Activated T-helper 1 cell treated with anti-CD3 and anti-CD28 coated beads, Interleukin-12 subunit alpha, Interleukin-12 subunit beta, Interleukin-2, Interleukin-4 antibody, amounts not matched to agents 30 ng/mL and 10 ng/mL and 1 ng/mL, durations not matched to agents 14 hours and 24 hours and 36 hours (primary cell): ENCODE results near the gene SERPINA6. TPM values are rescaled to one million over a fixed set of nuclear protein-coding genes. Genes with fewer than 3 reads are reported as not detected.
"Not testable (repeated sequence)": the region's sequence is repeated elsewhere in the genome, so short reads cannot be mapped to it uniquely, and the experiment has no call there.

Experiments
- DNase-seq: peaks from one replicate; pipeline ENCODE4 v3.0.0; 2021; ENCODE audit warnings: low spot score
- H3K27ac Mint-ChIP-seq: one replicate; pipeline ENCODE4 v1.8.0; 2021; ENCODE audit warnings: mild to moderate bottlenecking, mixed read lengths
- H3K27me3 Mint-ChIP-seq: one replicate; pipeline ENCODE4 v1.8.0; 2022; ENCODE audit warnings: mild to moderate bottlenecking, moderate library complexity, mixed read lengths; ENCODE audit not compliant: insufficient read depth
- H3K36me3 Mint-ChIP-seq: one replicate; pipeline ENCODE4 v1.8.0; 2021; ENCODE audit warnings: low read depth, mixed read lengths
- H3K4me1 Mint-ChIP-seq: one replicate; pipeline ENCODE4 v1.8.0; 2021; ENCODE audit warnings: low read depth, mixed read lengths
- H3K4me3 Mint-ChIP-seq: one replicate; pipeline ENCODE4 v1.8.0; 2021; ENCODE audit warnings: mild to moderate bottlenecking, moderate library complexity, mixed read lengths
- H3K9me3 Mint-ChIP-seq: one replicate; pipeline ENCODE4 v1.8.0; 2021; ENCODE audit warnings: mixed read lengths
- intact Hi-C: fragments of 100-400 bp; cut with micrococcal nuclease; formaldehyde crosslinking; loops from one replicate; pipeline ENCODE4 v1.15.1; 2024
- total RNA-seq: library from RNA; stranded (reverse); gene quantifications from 2 replicates; pipeline ENCODE4 v1.2.3, GENCODE V29; 2022

SERPINA6 gene
- total RNA-seq, 1 donor from 2014 or later = not detected

- Mint-ChIP-seq H3K27ac (no peak overlapping the region), H3K36me3 (no peaks in the 10 kb centered on the region), H3K9me3 (no peaks in the 10 kb centered on the region), H3K4me3 (no peak overlapping the region), H3K4me1 (peaks cover 5% of the 10 kb centered on the region), H3K27me3 (peaks cover 3% of the 10 kb centered on the region)
- intact Hi-C loops = no loop called here
- DNase-seq = no peak
Observed at GRCh38 chr14:94363151-94363624, 40.1 kb upstream of the SERPINA6 start.

DNA sequence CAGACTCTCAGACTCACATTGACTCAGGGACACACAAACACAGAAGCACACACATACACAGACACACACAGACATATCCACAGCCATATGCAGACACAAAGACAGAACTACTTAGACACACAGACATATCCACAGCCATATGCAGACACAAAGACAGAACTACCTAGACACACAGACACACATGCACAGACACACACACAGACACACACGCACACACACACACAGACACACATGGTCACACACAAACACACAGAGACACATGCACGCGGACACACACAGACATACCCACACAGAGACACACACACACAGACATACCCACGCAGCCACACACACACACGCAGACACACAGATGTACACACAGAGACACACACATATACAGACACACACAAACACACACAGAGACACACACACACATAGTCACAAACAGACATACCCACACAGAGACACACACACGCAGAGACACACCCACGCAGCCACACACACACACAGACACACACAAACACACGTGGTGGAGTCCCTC, 39.5 kb upstream of the SERPINA6 start:
- Mint-ChIP-seq H3K27me3 (peaks cover 6% of the 10 kb centered on the region), H3K4me3 (no peak overlapping the region), H3K36me3 (no peaks in the 10 kb centered on the region), H3K9me3 (no peaks in the 10 kb centered on the region), H3K4me1 (peaks cover 4% of the 10 kb centered on the region), H3K27ac (no peak overlapping the region)
- no peak for DNase-seq
- intact Hi-C loops = no loop called here

DNA sequence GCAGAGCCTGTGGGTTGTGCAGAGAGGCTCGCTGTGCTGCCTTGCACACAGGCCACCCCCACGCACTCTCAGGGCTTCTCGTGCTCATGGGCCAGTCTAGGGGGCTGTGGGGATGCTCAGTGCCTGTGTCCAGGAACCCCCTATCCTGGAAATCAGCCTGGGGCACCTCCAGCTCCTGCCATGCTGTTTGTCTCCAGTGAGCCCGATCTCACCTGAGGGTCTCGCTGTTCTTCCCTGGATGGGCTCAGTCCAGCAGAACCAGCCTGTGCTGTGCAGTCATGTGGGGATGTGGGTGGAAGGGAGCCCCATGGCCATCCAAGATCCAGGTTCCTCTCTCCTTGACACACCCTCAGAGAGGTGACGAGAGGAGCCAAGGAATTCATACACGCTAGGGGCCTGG, 38.5 kb upstream of the SERPINA6 start:
- H3K27ac Mint-ChIP-seq = no peak overlapping the region
- intact Hi-C loops = no loop called here
- H3K4me1 Mint-ChIP-seq = no peaks in the 10 kb centered on the region
- H3K36me3 Mint-ChIP-seq = no peaks in the 10 kb centered on the region
- no peaks in the 10 kb centered on the region for H3K9me3 Mint-ChIP-seq
- no peak for DNase-seq
- no peak overlapping the region for H3K4me3 Mint-ChIP-seq
- H3K27me3 Mint-ChIP-seq = peaks cover 7% of the 10 kb centered on the region

DNA sequence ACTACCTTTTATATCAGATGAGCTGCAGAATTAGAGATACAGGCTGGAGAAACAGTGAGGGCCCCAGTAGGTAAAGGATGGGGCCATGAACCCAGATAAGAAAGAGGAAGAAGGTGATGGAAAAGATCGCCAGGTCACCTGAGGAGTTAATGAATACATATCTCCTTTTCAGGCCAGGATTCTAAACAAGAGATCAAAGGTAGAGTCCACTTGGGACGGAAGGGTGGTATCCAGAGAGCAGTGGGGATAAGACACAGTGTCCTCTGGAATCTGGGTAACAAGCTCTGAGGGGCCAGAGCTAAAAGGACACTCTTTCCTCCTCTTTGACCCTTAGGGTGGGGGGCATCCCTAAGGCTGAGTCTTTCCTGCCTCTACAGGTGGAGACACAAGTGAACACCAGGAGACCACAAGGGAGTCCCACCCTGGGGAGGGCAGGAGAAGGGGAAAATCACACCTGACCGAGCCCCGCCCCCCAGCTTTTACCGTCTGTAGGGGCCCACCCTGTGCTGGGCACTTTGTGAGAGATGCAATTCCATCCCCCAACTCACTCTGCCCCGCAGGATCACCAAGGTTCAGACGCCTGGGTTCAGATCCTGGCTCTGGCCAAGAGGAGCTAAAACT, 37.9 kb upstream of the SERPINA6 start:
- intact Hi-C loops = no loop called here
- Mint-ChIP-seq H3K27me3 (peaks cover 12% of the 10 kb centered on the region), H3K4me3 (no peak overlapping the region), H3K9me3 (no peaks in the 10 kb centered on the region), H3K36me3 (no peaks in the 10 kb centered on the region), H3K27ac (no peak overlapping the region), H3K4me1 (no peaks in the 10 kb centered on the region)
- DNase-seq = no peak

DNA sequence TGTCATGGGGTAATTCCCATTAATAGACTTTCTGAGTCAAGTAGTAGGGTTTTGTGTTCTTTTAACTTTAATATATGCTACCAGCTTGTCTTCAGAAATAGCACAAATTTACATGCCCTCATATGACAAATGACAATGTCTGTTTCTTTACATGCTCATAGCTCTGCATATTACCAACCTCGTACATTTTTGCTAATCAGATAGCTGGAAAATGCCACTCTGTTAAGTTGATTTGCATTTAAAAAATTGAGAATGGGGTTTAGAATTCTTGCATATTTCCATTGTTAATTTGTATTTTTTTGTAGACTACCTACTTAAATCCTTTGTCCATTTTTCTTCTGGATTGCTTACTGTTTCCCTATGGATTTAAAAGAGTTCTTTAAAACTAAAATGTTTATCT, 34.0 kb upstream of the SERPINA6 start:
- no peak for DNase-seq
- Mint-ChIP-seq H3K4me1 (no peaks in the 10 kb centered on the region), H3K4me3 (no peak overlapping the region), H3K36me3 (no peaks in the 10 kb centered on the region), H3K27me3 (peaks cover 22% of the 10 kb centered on the region), H3K27ac (no peak overlapping the region), H3K9me3 (peaks cover 4% of the 10 kb centered on the region)
- intact Hi-C loops = no loop called here

GRCh38 chr14:94356379-94357056, 33.4 kb upstream of the SERPINA6 start:
- Mint-ChIP-seq H3K27ac (no peak overlapping the region), H3K27me3 (peaks cover 27% of the 10 kb centered on the region), H3K9me3 (peaks cover 11% of the 10 kb centered on the region), H3K4me1 (no peaks in the 10 kb centered on the region), H3K4me3 (no peak overlapping the region), H3K36me3 (no peaks in the 10 kb centered on the region)
- intact Hi-C loops = no loop called here
- no peak for DNase-seq

DNA sequence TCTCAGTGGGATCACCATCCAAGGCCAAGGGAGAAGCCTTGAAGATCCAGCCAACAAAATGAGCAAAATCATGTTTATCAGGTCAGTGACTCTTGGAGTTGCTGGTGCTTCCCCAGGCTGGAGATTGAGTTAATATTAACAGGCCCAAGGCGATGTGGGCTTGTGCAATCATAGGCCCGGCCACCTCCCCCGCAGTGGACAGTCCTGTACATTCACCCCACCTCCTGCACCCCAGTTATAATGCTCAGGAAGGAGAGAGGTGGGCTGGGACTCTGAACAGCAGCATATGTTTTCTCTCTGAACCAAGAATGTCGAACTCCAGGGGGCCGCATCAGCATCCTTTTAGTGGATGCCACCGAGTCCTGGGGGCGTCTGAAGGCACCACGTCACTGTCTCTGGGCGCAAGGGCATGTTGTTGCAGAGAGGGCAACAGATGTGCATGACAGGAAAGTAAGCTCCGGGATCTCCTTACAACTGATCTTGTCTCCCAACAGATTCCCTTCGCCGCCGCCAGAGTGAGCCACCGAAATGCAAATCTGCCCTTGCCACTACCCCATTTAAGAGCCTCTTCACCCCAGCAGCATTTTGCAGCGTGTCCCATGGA, 32.2 kb upstream of the SERPINA6 start:
- H3K27ac Mint-ChIP-seq = no peak overlapping the region
- no peak for DNase-seq
- no peaks in the 10 kb centered on the region for H3K4me1 Mint-ChIP-seq
- intact Hi-C loops = loop anchor here (1.0 kb wide), 1 partner anchor 58 kb away; no protein-coding TSS in a partner anchor
- H3K4me3 Mint-ChIP-seq = no peak overlapping the region
- no peaks in the 10 kb centered on the region for H3K36me3 Mint-ChIP-seq
- H3K9me3 Mint-ChIP-seq = peaks cover 11% of the 10 kb centered on the region
- peaks cover 25% of the 10 kb centered on the region for H3K27me3 Mint-ChIP-seq

DNA sequence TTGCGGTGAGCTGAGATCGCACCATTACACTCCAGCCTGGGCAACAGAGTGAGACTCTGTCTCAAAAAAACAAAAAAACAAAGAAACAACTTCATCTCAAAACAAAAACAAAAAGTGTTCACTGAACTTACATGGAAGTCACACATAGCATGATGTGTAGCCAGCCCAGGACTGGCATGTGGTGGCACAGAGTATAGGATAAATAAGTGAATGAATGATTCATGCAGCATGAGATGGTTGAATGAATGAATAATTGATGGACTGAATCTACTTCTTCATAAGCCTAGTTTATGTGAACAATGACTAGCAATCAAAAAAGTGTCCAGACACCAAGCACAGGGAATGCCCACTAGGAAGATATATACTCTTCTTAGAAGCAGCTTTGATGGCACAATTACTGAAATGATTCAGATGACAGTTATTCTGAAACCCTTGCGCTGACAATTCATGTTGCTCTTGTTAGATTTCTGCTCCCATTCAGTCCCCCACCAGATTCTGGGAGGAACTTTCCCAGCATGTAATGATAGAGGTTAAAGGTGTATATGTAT, 31.6 kb upstream of the SERPINA6 start:
- Mint-ChIP-seq H3K27ac (no peak overlapping the region), H3K27me3 (peaks cover 25% of the 10 kb centered on the region), H3K4me3 (no peak overlapping the region), H3K9me3 (peaks cover 11% of the 10 kb centered on the region), H3K4me1 (no peaks in the 10 kb centered on the region), H3K36me3 (no peaks in the 10 kb centered on the region)
- intact Hi-C loops = loop anchor here (1.0 kb wide), 1 partner anchor 59 kb away; no protein-coding TSS in a partner anchor
- DNase-seq = no peak

DNA sequence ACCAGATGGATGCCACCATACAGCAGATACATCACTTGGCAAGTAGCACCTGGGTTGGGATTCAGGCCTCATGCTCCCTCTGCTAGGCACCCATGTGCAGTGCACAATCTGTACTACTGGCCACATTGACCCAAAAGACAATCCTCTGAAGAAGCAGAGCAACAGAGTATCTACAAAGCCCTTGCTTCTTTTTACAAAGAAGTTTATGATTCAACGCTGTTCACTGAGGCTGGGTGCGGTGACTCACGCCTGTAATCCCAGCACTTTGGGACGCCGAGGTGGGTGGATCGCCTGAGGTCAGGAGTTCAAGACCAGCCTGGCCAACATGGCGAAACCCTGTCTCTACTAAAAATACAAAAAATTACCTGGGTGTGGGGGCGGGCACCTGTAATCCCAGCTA, 31.1 kb upstream of the SERPINA6 start:
- H3K36me3 Mint-ChIP-seq = not testable (repeated sequence)

DNA sequence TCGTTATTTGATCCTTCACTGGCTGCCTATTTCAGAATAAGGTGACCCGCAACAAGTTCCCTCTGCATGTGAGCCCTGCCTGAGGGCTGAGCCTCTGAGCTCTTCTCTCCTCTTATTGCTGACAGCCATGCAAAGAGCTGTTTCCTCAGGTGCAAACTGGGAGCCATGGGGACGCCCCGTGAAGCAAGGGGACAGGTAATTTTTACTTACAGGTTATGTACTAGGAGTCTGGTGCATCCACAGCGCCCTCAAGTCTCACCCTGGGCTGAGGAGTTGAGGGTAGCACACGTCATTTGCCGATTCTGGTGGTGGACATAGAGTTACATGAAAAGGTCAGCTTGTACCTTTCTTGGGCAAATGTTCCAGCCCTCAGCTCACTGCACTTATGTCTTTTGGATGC, 26.1 kb upstream of the SERPINA6 start:
- H3K27ac Mint-ChIP-seq = no peak overlapping the region
- peaks cover 5% of the 10 kb centered on the region for H3K4me1 Mint-ChIP-seq
- intact Hi-C loops = no loop called here

More for the DNA sequence above, 31.1 kb upstream of the SERPINA6 start:
- peaks cover 11% of the 10 kb centered on the region for H3K9me3 Mint-ChIP-seq
- H3K4me3 Mint-ChIP-seq, DNase-seq, intact Hi-C loops, H3K4me1 Mint-ChIP-seq, H3K27ac Mint-ChIP-seq: not testable (repeated sequence)
- peaks cover 25% of the 10 kb centered on the region for H3K27me3 Mint-ChIP-seq

GRCh38 chr14:94348836-94349235, 25.7 kb upstream of the SERPINA6 start:
- intact Hi-C loops = no loop called here
- Mint-ChIP-seq H3K4me1 (peaks cover 5% of the 10 kb centered on the region), H3K9me3 (peaks cover 25% of the 10 kb centered on the region), H3K27ac (no peak overlapping the region), H3K27me3 (peaks cover 5% of the 10 kb centered on the region), H3K36me3 (no peaks in the 10 kb centered on the region), H3K4me3 (no peak overlapping the region)
- DNase-seq = no peak

More for the DNA sequence above, 26.1 kb upstream of the SERPINA6 start:
- H3K4me3 Mint-ChIP-seq = no peak overlapping the region
- H3K36me3 Mint-ChIP-seq = no peaks in the 10 kb centered on the region
- peaks cover 5% of the 10 kb centered on the region for H3K27me3 Mint-ChIP-seq
- peaks cover 21% of the 10 kb centered on the region for H3K9me3 Mint-ChIP-seq
- no peak for DNase-seq

GRCh38 chr14:94346841-94347240, 23.7 kb upstream of the SERPINA6 start:
- Mint-ChIP-seq H3K27me3 (peaks cover 5% of the 10 kb centered on the region), H3K27ac (peak overlapping the region; percentile 70), H3K4me3 (no peak overlapping the region), H3K9me3 (peaks cover 21% of the 10 kb centered on the region), H3K4me1 (peaks cover 8% of the 10 kb centered on the region), H3K36me3 (no peaks in the 10 kb centered on the region)
- intact Hi-C loops = loop anchor here (1.0 kb wide), 1 partner anchor 45 kb away; no protein-coding TSS in a partner anchor
- DNase-seq = no peak
